Muscle layer of duodenum (tissue), 2 donors: ENCODE data around the gene ATRAID.

ENCODE experiments used
- H3K27ac ChIP-seq: one replicate; pipeline ENCODE4 v1.7.0; 2013; ENCODE audit warnings: mild to moderate bottlenecking, low read length
- H3K27me3 ChIP-seq: one replicate; pipeline ENCODE4 v1.7.0; 2013; ENCODE audit warnings: low read depth, mild to moderate bottlenecking, control low read depth, low read length
- H3K36me3 ChIP-seq, 2 donors: one replicate each; pipeline ENCODE4 v1.7.0; 2013; ENCODE audit warnings: low read length in 2 of 2, control low read depth in 1 of 2, mild to moderate bottlenecking in 1 of 2; ENCODE audit not compliant: insufficient read depth in 2 of 2, control insufficient read depth in 1 of 2
- H3K4me1 ChIP-seq, 2 donors: one replicate each; pipeline ENCODE4 v1.7.0; 2013; ENCODE audit warnings: low read length in 2 of 2, mild to moderate bottlenecking in 2 of 2, control low read depth in 1 of 2, moderate library complexity in 1 of 2; ENCODE audit not compliant: insufficient read depth in 2 of 2, control insufficient read depth in 1 of 2
- H3K4me3 ChIP-seq, 2 donors: one replicate each; pipeline ENCODE4 v1.7.0; 2013; ENCODE audit warnings: low read length in 2 of 2, low read depth in 1 of 2, mild to moderate bottlenecking in 1 of 2
- H3K9me3 ChIP-seq, 2 donors: one replicate each; pipeline ENCODE4 v1.7.0; 2013; ENCODE audit warnings: low read length in 2 of 2, control low read depth in 1 of 2, mild to moderate bottlenecking in 1 of 2; ENCODE audit not compliant: control insufficient read depth in 1 of 2
- donor health status: healthy.

ATRAID gene

DNA sequence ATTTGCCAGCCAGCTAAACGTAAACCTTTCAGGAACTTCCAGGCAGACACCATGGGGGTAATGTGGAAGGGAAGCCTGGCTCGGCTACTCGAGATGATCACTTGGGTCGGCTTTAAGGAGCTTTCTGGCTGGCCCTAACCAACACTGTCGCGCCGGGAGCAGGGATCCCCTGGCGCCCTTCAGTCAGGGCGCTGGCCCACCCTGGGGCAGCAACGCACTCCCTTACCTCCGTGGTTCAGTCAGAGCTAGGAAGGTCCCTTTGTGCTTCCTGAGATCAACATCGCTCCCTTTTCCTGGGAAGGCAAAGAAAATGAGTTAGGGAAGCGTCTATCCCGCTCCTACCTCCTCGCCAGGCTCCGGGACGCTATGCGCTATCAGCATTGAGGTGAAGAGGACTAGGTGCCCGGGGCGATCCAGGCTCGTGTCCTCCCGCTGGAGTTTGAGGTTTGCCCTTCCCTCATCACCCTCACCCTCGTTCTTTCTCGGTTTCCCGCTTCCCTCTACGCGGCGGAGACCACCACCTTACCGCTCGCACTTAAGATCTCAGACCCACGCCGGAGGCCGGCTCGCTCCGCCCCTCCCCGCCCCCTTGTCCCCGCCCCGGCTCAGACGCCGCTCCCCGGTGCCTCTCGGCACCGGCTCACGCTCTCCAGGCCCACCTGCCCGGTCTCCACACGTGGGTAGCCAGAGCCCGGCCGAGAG lies 449 bp upstream of the ATRAID start:
- Histone ChIP-seq H3K4me3 (peak overlapping the region; percentile 69 to 86), H3K36me3 (peaks cover 11 to 38% of the 10 kb centered on the region in 2 donors), H3K4me1 (peaks cover 7 to 15% of the 10 kb centered on the region in 2 donors), H3K9me3 (no peaks in the 10 kb centered on the region), H3K27ac (peak overlapping the region; percentile 42), H3K27me3 (no peaks in the 10 kb centered on the region)

DNA sequence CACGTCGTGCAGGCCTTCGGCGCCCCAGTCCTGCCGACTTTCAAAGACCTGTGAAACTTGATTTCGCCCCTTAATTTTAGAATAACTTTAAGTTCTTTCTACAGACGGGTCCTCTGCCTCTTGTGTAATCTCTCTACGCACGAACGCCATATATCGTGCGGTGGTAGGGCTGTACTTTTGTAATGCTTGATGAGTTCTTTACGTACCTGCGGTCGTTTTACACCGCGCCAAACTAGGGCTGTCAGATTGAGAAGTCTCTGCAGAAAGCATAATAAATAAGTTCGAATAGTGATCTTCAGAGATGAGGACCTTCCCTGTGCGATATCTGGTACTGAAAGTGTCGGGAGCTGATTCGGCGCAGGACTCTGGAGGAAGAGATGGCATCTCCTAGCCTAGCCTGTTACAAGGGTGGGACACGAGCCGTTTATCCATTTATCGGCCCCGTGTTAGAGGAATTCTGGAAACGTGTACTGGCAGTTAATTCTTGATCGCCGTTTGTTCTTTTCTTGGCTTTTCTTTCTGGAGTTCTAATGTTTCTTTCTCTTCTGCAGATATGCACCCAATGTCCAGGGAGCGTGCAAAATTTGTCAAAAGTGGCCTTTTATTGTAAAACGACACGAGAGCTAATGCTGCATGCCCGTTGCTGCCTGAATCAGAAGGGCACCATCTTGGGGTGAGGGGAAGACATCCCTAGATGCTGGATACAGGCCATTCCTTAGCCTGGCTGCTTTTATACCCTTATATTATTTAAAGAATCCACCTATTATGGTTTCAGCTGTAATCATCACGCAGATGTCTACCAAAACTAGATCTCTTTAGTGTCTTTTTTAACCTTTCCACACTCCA lies 1.0 kb downstream of the ATRAID start:
- Histone ChIP-seq H3K36me3 (peaks cover 4 to 24% of the 10 kb centered on the region in 2 donors), H3K4me3 (peak overlapping the region; percentile 69 to 86), H3K27ac (peak overlapping the region; percentile 95), H3K4me1 (peaks cover 12 to 21% of the 10 kb centered on the region in 2 donors), H3K27me3 (no peaks in the 10 kb centered on the region), H3K9me3 (no peaks in the 10 kb centered on the region)

DNA sequence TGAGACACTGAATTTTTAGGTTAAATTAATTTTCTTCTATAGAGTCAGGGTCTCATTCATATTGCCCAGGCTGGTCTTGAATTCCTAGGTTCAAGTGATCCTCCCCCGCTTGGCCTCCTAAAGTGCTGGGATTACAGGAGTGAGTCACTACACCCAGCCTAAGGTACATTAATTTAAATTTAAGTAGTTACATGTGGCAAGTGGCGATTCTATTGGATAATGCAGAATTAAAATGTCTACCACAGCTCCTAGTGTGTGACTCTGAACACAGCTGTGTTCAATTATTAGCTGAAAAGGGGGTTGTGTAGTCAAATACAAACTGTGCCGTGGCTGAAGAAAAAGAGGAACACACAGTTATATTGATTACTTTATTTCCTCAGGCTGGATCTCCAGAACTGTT lies 3.1 kb downstream of the ATRAID start:
- H3K9me3 ChIP-seq = no peaks in the 10 kb centered on the region
- H3K4me1 ChIP-seq = peaks cover 16 to 26% of the 10 kb centered on the region in 2 donors
- no peak overlapping the region for H3K4me3 ChIP-seq
- peaks cover 4 to 20% of the 10 kb centered on the region in 2 donors for H3K36me3 ChIP-seq
- no peaks in the 10 kb centered on the region for H3K27me3 ChIP-seq
- no peak overlapping the region for H3K27ac ChIP-seq

DNA sequence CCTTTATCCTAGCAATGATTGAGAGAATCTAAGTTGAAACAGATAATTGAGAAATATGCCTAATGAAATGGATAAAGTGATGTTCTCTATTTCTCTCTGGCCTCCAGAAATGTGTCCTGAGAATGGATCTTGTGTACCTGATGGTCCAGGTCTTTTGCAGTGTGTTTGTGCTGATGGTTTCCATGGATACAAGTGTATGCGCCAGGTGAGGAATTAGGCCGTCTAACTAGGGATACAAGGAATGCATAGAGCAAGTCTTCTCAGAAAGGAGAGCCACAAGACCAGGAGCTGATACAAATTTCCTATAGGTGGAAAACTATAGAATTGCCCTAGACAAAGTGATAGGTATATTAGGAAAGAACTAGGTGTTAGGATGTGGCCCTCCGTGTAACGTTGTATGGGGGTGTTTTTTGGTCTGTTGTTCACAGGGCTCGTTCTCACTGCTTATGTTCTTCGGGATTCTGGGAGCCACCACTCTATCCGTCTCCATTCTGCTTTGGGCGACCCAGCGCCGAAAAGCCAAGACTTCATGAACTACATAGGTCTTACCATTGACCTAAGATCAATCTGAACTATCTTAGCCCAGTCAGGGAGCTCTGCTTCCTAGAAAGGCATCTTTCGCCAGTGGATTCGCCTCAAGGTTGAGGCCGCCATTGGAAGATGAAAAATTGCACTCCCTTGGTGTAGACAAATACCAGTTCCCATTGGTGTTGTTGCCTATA lies 4.7 kb downstream of the ATRAID start:
- Histone ChIP-seq H3K27ac (peak overlapping the region; percentile 44), H3K36me3 (peaks cover 9 to 20% of the 10 kb centered on the region in 2 donors), H3K4me3 (peak overlapping the region; percentile 65 to 76), H3K9me3 (no peaks in the 10 kb centered on the region), H3K27me3 (no peaks in the 10 kb centered on the region), H3K4me1 (peaks cover 16 to 21% of the 10 kb centered on the region in 2 donors)

DNA sequence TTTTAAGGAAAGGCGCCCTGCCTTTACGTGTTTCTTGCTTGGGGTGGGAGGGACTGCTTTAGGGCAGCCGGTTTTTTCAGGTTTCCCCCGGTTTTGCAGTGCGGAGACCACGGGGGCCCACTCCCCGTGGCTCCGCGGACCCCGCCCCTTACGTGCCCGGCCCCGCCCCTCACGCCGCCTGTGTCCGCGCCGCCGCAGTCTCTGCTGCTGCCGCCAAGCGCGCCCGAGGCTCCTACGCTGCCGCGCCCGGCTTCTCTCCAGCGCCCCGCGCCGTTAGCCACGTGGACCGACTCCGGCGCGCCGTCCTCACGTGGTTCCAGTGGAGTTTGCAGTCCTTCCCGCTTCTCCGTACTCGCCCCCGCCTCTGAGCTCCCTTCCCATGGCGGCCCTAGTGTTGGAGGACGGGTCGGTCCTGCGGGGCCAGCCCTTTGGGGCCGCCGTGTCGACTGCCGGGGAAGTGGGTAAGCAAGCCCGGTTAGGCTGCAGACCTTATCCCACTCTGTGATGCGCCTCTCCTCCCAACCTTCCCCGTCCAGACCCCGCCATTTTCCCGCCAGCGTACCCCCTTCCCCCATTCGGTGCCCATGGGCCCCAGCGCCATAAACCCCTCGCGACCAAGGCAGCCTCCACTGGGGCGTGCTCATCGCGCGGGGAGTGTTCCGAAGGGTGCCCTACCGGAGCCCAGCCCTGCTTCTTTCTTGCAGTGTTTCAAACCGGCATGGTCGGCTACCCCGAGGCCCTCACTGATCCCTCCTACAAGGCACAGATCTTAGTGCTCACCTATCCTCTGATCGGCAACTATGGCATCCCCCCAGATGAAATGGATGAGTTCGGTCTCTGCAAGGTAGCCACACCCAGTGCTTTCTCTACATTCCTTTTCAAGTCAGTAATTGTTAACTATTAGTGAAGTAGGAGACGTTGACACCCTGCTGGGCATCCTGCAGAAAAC lies 5.6 kb downstream of the ATRAID start, which contains the start of gene CAD:
CAD (plus strand) TSS at position 197 of the 949 bp plus-strand sequence; CDS start at position 380, 183 bp downstream.
- Histone ChIP-seq H3K36me3 (peaks cover 15 to 23% of the 10 kb centered on the region in 2 donors), H3K4me1 (peaks cover 16 to 21% of the 10 kb centered on the region in 2 donors), H3K27ac (peak within 1 kb of the TSS; percentile 44), H3K27me3 (no peaks in the 10 kb centered on the region), H3K4me3 (peak within 1 kb of the TSS; percentile 65 to 76), H3K9me3 (no peaks in the 10 kb centered on the region)

DNA sequence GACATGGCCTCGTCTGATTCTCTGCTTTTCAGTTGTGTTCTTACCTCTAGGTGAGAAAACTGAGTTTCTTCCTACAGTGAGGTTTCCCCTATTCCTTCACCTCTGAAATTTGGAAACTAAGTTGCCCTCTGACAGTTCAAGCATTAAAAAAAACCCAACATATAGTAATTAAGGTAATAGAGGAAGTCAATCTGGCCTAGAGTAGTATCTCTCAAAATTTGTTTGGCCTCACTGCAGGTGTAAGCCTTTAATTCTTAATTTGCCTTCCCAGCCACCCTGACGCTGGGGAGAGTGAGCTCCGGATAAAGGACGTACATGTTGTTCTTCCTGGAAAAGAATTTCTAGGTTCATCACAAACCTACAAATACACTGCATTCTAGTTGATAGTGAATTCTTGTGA lies 6.8 kb downstream of the ATRAID start:
- Histone ChIP-seq H3K4me3 (no peak overlapping the region), H3K9me3 (no peaks in the 10 kb centered on the region), H3K4me1 (peaks cover 9 to 12% of the 10 kb centered on the region in 2 donors), H3K27me3 (no peaks in the 10 kb centered on the region), H3K36me3 (peaks cover 20 to 34% of the 10 kb centered on the region in 2 donors), H3K27ac (no peak overlapping the region)

DNA sequence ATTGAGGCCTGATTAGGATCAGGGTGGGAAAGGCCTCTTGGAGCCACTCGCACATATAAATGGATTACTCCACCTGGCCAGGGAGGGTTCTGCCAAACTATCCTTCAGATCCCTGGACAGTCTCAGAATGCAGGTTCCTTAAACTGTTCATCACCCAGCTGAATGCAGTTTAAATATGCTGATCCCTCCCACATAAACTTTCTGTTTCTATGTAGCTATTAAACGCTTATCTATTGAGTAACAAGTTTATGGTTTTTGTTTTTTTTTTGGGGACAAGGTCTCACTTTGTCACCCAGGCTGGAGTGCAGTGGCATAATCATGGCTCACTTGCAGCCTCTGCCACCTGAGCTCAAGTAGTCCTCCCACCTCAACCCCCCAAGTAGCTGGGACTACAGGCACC lies 7.2 kb downstream of the ATRAID start:
- no peak overlapping the region for H3K4me3 ChIP-seq
- no peak overlapping the region for H3K27ac ChIP-seq
- H3K9me3 ChIP-seq = no peaks in the 10 kb centered on the region
- H3K36me3 ChIP-seq = peaks cover 24 to 39% of the 10 kb centered on the region in 2 donors
- H3K4me1 ChIP-seq = peaks cover 9 to 12% of the 10 kb centered on the region in 2 donors
- no peaks in the 10 kb centered on the region for H3K27me3 ChIP-seq

DNA sequence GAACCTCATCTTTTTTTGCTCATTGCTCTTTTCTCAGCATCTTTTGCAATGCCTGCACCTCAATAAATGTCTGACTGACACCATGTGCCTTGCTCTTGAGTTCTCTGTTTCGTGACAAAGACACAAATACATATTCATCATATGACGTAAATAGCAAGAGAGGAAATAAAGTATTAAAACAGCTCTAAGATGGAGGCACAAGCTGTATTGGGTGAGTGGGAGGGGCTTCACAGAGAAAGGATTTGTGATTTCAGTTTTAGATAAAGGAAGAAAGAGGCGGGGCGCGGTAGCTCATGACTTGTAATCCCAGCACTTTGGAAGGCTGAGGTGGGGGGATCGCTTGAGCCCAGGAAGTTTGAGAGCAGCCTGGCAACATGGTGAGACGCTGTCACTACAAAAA lies 8.2 kb downstream of the ATRAID start:
- Histone ChIP-seq H3K4me1 (peaks cover 9 to 12% of the 10 kb centered on the region in 2 donors), H3K36me3 (peaks cover 33 to 48% of the 10 kb centered on the region in 2 donors), H3K9me3 (no peaks in the 10 kb centered on the region), H3K27ac (no peak overlapping the region), H3K27me3 (no peaks in the 10 kb centered on the region), H3K4me3 (no peak overlapping the region)

DNA sequence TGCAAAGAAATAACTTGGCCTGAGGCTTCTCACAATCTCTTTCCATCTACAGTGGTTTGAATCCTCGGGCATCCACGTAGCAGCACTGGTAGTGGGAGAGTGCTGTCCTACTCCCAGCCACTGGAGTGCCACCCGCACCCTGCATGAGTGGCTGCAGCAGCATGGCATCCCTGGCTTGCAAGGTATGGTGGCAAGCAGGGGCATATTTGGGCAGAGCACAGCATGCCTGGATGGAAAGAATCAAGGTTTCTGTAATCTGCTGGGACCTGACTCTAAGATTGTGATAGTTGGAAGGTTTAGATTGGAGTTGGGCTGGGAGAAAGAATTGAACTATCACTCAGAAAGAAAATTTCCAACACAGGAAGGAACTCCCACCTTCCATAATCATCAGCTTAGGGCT lies 9.3 kb downstream of the ATRAID start:
- Histone ChIP-seq H3K36me3 (peaks cover 41 to 51% of the 10 kb centered on the region in 2 donors), H3K27me3 (no peaks in the 10 kb centered on the region), H3K4me1 (peaks cover 9 to 12% of the 10 kb centered on the region in 2 donors), H3K9me3 (no peaks in the 10 kb centered on the region), H3K27ac (no peak overlapping the region), H3K4me3 (no peak overlapping the region)

DNA sequence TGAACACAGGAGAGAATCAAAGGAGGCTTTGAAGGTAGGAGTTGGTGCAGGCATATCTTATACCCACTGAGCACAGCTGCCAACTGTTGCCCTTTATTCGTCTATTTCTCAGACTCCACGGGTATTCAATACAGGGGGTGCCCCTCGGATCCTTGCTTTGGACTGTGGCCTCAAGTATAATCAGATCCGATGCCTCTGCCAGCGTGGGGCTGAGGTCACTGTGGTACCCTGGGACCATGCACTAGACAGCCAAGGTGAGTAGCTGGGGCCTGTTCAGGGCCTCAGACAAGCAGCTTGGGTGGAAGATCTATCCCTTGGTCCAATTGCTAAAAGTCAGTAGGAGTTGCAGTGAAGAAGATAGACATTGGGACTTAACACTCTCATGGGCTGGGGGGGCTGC lies 10.6 kb downstream of the ATRAID start:
- H3K27ac ChIP-seq = no peak overlapping the region
- no peak overlapping the region for H3K4me3 ChIP-seq
- peaks cover 47 to 63% of the 10 kb centered on the region in 2 donors for H3K36me3 ChIP-seq
- no peaks in the 10 kb centered on the region for H3K27me3 ChIP-seq
- no peaks in the 10 kb centered on the region for H3K9me3 ChIP-seq
- peaks cover 5% of the 10 kb centered on the region in 2 donors for H3K4me1 ChIP-seq
